CD4-positive, alpha-beta T cell treated with Interleukin-21 for 1 hour (primary cell): ENCODE results near the gene ABHD12.
"Not testable (repeated sequence)": the region's sequence is repeated elsewhere in the genome, so short reads cannot be mapped to it uniquely, and the experiment has no call there.

Experiments
- DNase-seq: peaks from one replicate; pipeline ENCODE4 v3.0.0-alpha.2; 2020

The ABHD12 gene

DNA sequence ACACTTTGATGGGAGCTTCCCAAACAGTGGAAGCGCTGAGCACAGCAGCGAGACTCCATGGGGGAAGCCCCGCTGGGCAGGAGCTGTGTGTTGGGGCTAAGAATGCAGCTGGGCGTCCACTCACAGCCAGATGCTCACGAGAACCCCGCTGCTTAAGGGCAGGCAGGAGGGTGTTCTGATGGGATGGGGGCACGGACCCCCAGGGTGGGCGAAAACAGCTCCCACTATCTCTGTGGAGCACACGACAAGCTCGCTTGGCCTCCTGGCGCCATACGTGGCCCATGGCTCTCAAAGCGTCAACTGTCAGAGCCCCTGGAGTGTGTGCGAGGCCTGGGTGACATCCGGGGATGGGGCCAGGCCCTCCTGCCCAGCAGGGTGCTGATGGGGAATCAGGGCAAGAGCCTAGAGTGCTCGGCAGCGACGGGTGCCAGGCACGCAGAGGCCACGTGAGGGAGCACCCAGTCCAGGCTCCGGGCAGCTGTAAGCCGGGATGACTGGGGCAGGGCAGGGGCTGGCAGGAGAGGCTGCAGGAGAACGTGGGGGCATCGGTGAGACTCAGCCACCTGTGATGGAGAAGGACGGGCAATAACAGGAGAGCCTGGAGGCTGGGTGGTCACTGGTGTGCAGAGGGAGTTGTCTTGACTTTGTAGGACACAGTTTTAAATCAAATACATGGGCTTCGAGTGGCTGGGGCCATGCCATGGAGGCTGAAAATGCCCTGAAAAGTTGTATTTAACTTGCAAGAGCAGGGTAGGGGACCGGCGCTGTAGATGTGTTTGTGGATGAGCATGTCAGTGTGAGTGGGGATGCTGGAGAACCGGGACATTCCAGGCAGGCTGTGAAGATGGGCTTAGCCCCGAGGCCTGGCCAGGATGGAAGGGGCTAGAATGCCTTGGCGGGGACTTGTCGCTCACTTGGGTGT is 115.5 kb downstream of the ABHD12 start:
- DNase-seq: no peak

DNA sequence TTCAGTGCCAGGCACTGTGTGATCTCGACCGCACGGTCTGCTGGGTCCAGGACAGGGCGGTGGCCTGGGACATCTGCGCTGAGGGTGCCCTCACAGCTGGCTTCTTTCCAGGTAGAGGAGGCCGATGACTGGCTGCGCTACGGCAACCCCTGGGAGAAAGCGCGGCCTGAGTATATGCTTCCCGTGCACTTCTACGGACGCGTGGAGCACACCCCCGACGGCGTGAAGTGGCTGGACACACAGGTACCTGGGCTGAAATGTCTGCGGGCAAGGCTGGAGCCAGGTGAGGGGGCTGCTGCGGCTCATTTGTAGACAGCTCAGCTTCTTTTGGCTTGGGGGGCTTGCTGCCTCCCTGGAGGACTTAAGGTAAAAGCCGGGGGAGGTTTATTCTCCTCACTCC is 116.2 kb downstream of the ABHD12 start:
- DNase-seq: no peak

GRCh38 chr20:25273541-25274358 is 116.9 kb downstream of the ABHD12 start:
- no peak for DNase-seq

DNA sequence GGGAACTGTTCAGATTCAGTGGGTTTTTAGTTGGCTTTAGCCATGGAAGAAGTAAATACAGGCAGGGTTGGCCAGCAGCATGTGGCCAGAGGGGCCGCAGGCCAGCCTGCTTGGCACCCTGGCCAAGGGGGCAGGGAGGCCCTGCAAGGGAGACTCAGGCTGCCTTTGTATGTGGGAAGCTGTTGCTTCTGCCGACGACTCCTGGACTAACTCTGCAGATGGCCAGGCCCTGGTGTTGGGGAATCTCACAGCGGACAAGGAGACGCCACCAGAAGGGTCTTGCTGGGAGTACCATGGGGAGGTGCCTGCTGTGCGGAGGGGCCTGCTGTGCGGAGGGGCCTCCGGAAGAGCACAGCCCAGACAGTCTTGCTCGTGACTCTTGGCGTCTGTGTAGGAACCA is 117.6 kb downstream of the ABHD12 start:
- no peak for DNase-seq

DNA sequence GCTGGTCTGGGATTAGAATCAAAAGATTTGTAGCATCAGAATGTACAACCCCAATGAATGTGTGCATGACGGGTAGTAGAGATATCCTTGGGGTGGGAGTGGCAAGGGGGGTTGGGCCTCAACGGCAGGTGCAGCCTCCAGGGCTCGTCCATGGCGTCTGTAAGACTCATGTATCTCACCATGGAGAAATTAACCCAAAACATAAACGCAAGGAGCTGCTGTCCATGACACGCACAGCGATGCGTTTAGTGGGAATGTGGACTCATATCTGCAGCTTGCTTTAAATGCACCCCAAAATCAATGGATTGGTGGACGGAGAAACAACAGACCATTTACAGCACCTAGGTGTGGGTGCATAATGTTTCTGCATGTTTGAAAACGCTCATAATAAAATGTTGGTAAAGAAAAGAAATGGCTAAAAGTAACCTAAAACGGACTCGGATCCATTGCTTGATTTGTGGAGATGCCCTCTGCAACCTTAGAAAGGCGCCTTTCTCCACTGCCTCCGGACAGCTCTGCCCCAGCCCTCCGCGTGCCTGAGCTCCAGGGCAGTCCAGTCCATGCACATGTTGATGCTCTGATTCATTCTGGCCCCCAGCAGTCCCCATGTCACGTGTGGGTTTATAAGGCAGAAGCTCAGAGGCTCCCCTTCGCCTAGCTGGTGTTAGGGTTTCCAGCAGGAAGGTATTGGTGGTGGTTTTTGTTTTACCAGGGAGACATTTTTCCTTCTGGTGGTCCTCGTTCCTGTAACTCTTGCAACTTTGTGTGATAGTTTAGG is 118.2 kb downstream of the ABHD12 start:
- DNase-seq: no peak

DNA sequence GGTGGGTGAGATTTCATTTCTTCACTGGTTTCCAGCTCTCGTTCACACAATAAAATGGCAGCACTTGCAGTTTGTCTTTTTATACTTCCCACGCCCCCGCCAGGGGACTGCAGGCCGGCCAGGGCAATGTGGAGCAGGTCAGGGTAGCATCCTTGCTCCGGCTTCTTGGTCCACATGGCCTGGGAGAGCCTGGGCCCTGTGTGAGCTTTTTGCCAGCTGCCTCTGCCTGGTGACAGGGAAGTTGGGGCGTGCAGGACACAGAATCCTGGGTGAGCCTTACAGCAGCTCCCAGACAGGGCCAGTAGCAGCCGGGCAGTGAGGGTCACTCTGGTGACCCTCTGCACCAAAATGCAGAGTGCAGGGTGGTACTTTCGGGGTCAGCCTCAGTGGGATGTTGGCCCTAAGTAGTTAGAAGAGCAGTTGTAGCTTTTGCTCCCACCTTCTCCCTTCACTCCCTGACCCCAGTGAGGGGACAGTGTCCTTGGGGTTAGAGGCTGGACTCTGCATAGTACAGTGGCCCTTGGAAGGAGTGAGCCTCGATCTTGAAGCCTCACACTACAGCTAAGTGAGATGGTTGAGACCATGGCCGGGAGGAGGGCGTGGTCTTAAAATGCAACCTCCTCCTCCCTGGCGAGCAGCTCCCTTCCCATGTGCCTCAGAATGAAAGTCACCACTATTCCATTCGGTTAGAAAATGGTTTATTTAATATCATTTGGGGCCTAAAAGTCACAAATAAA is 119.0 kb downstream of the ABHD12 start:
- no peak for DNase-seq

- no peak for DNase-seq
Observed at GRCh38 chr20:25270829-25271251, 119.8 kb downstream of the ABHD12 start.

DNA sequence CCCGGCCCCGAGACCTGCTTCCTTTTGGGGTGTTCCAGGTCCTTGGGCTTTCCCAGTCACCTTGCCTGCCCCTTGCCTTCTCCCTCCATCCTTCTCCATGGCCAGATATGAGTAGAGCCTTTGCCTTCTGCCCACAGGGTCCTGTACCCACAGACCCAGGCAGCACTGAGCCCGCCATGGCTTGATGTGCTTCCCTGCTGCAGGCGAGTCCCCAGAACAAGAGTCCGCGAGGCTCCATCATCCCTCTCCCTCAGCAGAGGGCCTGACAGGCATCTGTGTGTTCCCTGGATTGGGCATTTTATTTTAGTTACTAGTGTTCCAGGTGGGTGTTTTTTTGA is 120.8 kb downstream of the ABHD12 start:
- DNase-seq: no peak

- no peak for DNase-seq
Observed at GRCh38 chr20:25269057-25269832, 121.4 kb downstream of the ABHD12 start.

- not testable (repeated sequence) for DNase-seq
Observed at GRCh38 chr20:25260770-25261437, 129.7 kb downstream of the ABHD12 start.

GRCh38 chr20:25259788-25260254 is 130.8 kb downstream of the ABHD12 start:
- no peak for DNase-seq

DNA sequence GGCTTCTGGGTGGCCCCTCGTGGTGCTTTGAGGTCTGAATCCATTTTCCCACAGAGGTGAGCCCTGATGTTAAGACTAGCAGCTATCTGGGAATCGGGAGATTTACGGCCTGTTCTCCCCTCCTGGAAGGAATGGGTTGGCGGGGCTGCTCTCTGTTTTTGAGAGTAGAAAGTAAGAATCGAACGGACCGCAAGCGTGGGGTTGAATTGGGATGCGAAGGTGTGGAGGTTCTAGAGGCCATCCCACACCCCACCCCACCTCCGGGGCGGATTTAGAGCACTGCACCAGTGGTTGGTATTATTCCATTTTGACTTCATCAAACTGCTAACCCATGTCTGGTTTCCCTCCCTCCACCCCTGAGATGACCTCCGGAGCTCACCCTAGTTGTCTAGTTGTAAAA is 131.3 kb downstream of the ABHD12 start:
- DNase-seq: no peak

GRCh38 chr20:25258828-25259227 is 131.8 kb downstream of the ABHD12 start:
- no peak for DNase-seq

DNA sequence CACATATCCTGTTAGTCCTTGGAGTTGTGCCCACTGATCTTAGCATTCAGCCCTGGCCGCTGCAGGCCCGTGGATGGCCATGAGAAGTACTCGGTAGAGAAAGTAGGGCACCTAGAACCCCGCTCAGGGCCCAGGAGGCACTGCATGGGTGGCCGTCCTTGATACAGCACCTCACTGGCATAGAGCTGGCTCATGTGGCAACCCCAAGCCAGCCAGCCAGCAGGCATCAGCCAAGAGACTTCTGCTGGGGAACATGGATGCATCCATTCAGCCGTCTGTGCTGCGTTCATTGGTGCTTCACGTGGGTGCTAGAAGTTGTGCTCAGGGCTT is 132.2 kb downstream of the ABHD12 start:
- no peak for DNase-seq

DNA sequence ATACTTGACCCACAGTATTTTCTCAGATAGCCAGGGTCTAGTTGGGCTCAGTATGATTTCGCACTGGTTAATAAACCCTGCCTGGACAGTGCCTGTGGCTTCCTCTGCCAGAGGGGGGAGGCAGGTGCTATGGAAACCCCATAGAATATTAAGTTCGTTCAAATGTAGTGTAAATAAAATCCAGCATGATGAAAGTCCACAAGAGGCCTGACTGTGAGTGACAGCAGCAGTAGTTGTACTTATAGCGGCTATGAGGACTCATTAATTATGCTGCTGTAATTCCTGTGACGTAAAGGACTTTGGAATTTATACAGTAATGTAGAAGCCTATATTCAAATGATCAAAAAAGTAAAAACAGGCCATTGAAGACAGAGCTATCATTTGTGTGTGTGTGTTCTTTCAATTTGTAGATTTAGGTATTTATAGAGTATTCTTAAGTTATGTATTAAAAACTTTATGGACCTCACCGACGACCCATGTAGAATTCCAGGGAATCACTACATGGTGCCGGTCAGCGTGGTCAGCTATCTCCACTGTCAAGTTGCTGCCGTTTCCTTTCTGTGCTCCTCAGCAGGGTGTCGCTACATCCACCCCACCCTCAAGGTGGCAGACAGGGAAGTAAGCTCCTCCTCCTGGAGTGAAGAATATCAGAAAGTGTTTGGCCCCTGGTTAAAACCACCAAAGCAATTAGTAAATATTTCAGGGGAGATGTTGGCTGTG is 132.7 kb downstream of the ABHD12 start:
- DNase-seq: no peak

DNA sequence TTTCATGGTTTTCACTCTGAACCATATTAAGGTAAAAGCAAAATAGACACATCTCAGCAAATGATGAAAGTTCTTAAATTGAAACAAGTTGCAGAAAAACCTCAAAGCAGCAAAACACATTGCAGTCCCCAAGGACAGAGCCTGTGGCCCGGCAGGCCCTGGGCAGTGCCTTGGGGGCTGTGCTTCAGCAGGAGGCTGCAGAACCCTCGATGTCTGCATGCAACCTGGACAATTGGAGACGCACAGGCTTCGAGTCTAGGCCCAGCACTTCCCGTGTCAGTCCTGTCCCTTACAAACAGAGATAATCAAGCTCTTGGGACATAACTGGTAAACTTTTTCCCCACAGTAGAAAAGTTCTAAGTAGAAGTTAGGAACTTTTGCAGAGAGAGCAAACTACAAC is 133.5 kb downstream of the ABHD12 start:
- no peak for DNase-seq

GRCh38 chr20:25256226-25256859 is 134.3 kb downstream of the ABHD12 start:
- no peak for DNase-seq

DNA sequence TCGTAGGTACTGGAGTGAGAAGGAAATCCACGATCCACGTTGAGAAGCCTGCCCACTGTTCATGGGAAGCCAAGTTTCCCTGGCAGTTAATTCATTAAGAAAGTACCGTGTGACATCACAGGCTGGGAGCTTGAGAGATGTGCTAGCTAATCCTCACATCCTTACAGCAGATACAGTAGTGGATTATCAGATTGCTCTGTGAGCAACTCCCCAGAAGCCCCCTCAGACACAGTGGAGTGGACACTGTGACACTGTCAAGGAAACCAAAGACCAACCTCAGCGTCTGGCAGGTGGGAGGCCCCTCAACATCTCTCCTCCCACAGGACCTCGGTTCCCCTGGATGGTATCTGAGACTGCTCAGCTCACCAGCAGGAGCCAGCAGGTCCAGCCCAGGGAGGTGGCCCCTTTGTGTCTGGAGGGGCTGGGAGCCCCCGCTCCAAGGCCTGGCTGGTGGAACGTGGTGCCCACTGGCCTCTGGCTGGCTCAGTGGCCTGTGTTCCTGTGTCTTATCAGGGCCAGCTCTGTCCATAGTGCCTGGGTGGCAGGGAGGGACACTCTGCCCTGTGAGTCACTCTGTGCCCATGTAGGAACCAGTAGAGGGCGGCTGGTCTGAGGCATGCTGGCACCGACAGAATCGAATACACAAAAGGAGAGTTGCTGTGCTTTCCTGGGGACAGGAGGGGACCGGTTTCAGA is 135.5 kb downstream of the ABHD12 start:
- DNase-seq: no peak

DNA sequence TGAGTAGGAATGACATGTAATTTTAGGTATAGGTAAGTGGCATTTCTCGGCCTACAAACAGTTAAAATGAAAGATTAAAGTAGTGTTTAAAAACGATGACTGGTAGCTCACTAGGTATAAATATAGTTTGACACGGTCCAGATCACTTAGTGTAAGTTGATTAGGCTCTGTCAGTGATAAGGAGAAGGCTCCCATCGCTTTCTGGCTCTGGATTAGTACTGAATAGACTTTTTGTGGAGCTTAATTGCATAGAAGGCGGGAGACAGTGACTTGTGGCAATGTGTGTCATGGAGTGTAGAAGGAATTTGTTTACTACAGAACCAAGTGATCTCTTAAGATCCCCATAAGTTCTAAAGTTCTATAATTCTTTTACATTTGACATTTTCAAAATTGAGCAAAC is 136.1 kb downstream of the ABHD12 start:
- DNase-seq: no peak
